Neutrophil (primary cell): ENCODE data around the gene YTHDC2.

Experiments used
- H3K27ac ChIP-seq: fragments of 200-600 bp; sonication (generic); 2 replicates; pipeline ENCODE4 v1.5.1; 2016; ENCODE audit warnings: mild to moderate bottlenecking, moderate library complexity
- H3K27me3 ChIP-seq: fragments of 200-600 bp; sonication (generic); 2 replicates; pipeline ENCODE4 v1.6.0; 2016; ENCODE audit warnings: mild to moderate bottlenecking
- H3K36me3 ChIP-seq: fragments of 200-600 bp; sonication (generic); 2 replicates; pipeline ENCODE4 v1.5.1; 2017
- H3K4me1 ChIP-seq, 2 experiments: fragments of 200-600 bp in 1 of 2; sonication (generic) in 1 of 2; 1 replicate in 1 of 2; 2 replicates in 1 of 2; pipeline versions ENCODE4 v1.5.1 to v1.6.1; 2013 to 2016; ENCODE audit warnings: low read depth in 1 of 2, low read length in 1 of 2, mild to moderate bottlenecking in 1 of 2, moderate library complexity in 1 of 2; ENCODE audit not compliant: control insufficient read depth in 1 of 2, insufficient read depth in 1 of 2
- H3K4me3 ChIP-seq, 2 experiments: fragments of 200-600 bp in 1 of 2; sonication (generic) in 1 of 2; 1 replicate in 1 of 2; 2 replicates in 1 of 2; pipeline ENCODE4 v1.5.1; 2013 to 2016; ENCODE audit warnings: low read depth in 1 of 2, low read length in 1 of 2, mild to moderate bottlenecking in 1 of 2, moderate library complexity in 1 of 2
- H3K9me3 ChIP-seq: fragments of 200-600 bp; sonication (generic); 2 replicates; pipeline ENCODE4 v1.5.1; 2016
- CTCF ChIP-seq: fragments of 200-600 bp; sonication (generic); IDR thresholded peaks from 2 replicates; pipeline ENCODE4 v1.5.1; 2016; ENCODE audit warnings: antibody characterized with exemption

Gene YTHDC2

GRCh38 chr5:113612060-113612496 is 98.6 kb downstream of the YTHDC2 start:
- Histone ChIP-seq H3K4me1 (no peaks in the 10 kb centered on the region), H3K4me3 (no peak overlapping the region), H3K36me3 (no peaks in the 10 kb centered on the region), H3K9me3 (no peaks in the 10 kb centered on the region), H3K27me3 (peaks cover 23% of the 10 kb centered on the region), H3K27ac (no peak overlapping the region)
- TF ChIP-seq CTCF, result peak; percentile 34

GRCh38 chr5:113614191-113614590 is 100.7 kb downstream of the YTHDC2 start:
- H3K27me3 ChIP-seq, result peaks cover 22% of the 10 kb centered on the region

GRCh38 chr5:113615708-113616107 is 102.2 kb downstream of the YTHDC2 start:
- Histone ChIP-seq H3K4me3 (no peak overlapping the region), H3K27me3 (peaks cover 14% of the 10 kb centered on the region), H3K9me3 (no peaks in the 10 kb centered on the region), H3K36me3 (no peaks in the 10 kb centered on the region), H3K4me1 (no peaks in the 10 kb centered on the region), H3K27ac (no peak overlapping the region)
- TF ChIP-seq CTCF, result no peak

More at GRCh38 chr5:113614191-113614590, 100.7 kb downstream of the YTHDC2 start:
- Histone ChIP-seq H3K36me3 (no peaks in the 10 kb centered on the region), H3K4me1 (no peaks in the 10 kb centered on the region), H3K9me3 (no peaks in the 10 kb centered on the region), H3K27ac (no peak overlapping the region), H3K4me3 (no peak overlapping the region)
- TF ChIP-seq CTCF, result no peak

- no peak overlapping the region for H3K4me3 ChIP-seq
- no peaks in the 10 kb centered on the region for H3K9me3 ChIP-seq
- H3K36me3 ChIP-seq, result no peaks in the 10 kb centered on the region
- no peaks in the 10 kb centered on the region for H3K4me1 ChIP-seq
- peaks cover 14% of the 10 kb centered on the region for H3K27me3 ChIP-seq
- no peak overlapping the region for H3K27ac ChIP-seq
- no peak for TF ChIP-seq CTCF
Measured at GRCh38 chr5:113617191-113617796, 103.8 kb downstream of the YTHDC2 start.

- Histone ChIP-seq H3K4me1 (no peaks in the 10 kb centered on the region), H3K4me3 (no peak overlapping the region), H3K27me3 (peaks cover 4% of the 10 kb centered on the region), H3K9me3 (no peaks in the 10 kb centered on the region), H3K36me3 (no peaks in the 10 kb centered on the region), H3K27ac (no peak overlapping the region)
- TF ChIP-seq CTCF, result no peak
Measured at GRCh38 chr5:113632996-113633395, 119.5 kb downstream of the YTHDC2 start.
